ENCODE results near the gene CHPF2. TPM values are rescaled to one million over a fixed set of nuclear protein-coding genes. Genes with fewer than 3 reads are reported as not detected.

CHPF2 gene
- polyA plus RNA-seq, 1 donor (not counting 4 experiments of a cell fraction or from before 2014, with no cell fraction given), result 16.2 TPM

DNA sequence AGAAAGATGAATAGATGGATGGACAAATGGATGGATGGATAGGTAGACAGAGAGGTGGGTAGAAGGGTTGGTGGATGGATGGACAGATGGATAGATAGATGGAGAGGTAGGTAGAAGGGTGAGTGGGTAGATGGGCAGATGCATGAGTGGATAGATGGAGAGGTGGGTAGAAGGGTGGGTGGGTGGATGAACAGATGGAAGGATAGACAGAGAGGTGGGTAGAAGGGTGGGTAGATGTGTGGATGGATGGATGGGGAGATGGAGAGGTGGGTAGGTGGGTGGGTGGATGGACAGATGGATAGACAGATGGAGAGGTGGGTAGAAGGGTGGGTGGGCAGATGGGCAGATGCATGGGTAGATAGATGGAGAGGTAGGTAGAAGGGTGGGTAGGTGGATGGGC, 34.4 kb upstream of the CHPF2 start:
- DNase-seq (ENCODE audit: low read depth, low spot score) (no peak), FAIRE-seq (no peak)
- H3K4me1 ChIP-seq (ENCODE audit: control insufficient read depth, extremely low read depth, insufficient read depth, low read length), result no peaks in the 10 kb centered on the region
- H4K20me1 ChIP-seq (ENCODE audit: control insufficient read depth, extremely low read depth, insufficient read depth, low read length), result no peaks in the 10 kb centered on the region
- no peaks in the 10 kb centered on the region for H3K79me2 ChIP-seq (ENCODE audit: control insufficient read depth, insufficient read depth, low read length)
- no peak overlapping the region for H3K4me3 ChIP-seq (ENCODE audit: control insufficient read depth in 2 of 3, extremely low read depth in 1 of 3, insufficient read depth in 2 of 3, low read depth in 1 of 3, low read length in 3 of 3)
- no peaks in the 10 kb centered on the region for H3K9me3 ChIP-seq (ENCODE audit: control insufficient read depth, low read depth, low read length)
- no peak overlapping the region for H3K27ac ChIP-seq (ENCODE audit: control insufficient read depth, insufficient read depth, low read length)
- no peak overlapping the region for H2AFZ ChIP-seq (ENCODE audit: control insufficient read depth, low read length)
- H3K9me1 ChIP-seq (ENCODE audit: control insufficient read depth, extremely low read depth, insufficient read depth, low read length), result no peaks in the 10 kb centered on the region
- H3K4me2 ChIP-seq (ENCODE audit: control insufficient read depth, extremely low read depth, insufficient read depth, low read depth, low read length), result no peak overlapping the region
- no peak for TF ChIP-seq EZH2 (IDR thresholded peaks at IDR 0.05; ENCODE audit: low read length)
- TF ChIP-seq CTCF (optimal IDR thresholded peaks at IDR 0.05 in 1 of 3, IDR thresholded peaks at IDR 0.05 in 1 of 3, conservative IDR thresholded peaks at IDR 0.05 in 1 of 3; ENCODE audit: extremely low read depth in 1 of 3, insufficient read depth in 2 of 3, low read length in 3 of 3), result no peak
- no peaks in the 10 kb centered on the region for H3K36me3 ChIP-seq (ENCODE audit: control insufficient read depth in 2 of 2, extremely low read depth in 1 of 2, insufficient read depth in 2 of 2, low read length in 2 of 2)
- H3K27me3 ChIP-seq (ENCODE audit: control insufficient read depth, extremely low read depth, insufficient read depth, low read length), result peaks cover 49% of the 10 kb centered on the region
- dilution Hi-C loops (cut with MboI; ENCODE audit: extremely low pct_ligation_motif_present, low sequenced_read_pairs), result no loop called here
- H3K9ac ChIP-seq (ENCODE audit: control insufficient read depth, extremely low read depth, insufficient read depth, low read length), result no peak overlapping the region

DNA sequence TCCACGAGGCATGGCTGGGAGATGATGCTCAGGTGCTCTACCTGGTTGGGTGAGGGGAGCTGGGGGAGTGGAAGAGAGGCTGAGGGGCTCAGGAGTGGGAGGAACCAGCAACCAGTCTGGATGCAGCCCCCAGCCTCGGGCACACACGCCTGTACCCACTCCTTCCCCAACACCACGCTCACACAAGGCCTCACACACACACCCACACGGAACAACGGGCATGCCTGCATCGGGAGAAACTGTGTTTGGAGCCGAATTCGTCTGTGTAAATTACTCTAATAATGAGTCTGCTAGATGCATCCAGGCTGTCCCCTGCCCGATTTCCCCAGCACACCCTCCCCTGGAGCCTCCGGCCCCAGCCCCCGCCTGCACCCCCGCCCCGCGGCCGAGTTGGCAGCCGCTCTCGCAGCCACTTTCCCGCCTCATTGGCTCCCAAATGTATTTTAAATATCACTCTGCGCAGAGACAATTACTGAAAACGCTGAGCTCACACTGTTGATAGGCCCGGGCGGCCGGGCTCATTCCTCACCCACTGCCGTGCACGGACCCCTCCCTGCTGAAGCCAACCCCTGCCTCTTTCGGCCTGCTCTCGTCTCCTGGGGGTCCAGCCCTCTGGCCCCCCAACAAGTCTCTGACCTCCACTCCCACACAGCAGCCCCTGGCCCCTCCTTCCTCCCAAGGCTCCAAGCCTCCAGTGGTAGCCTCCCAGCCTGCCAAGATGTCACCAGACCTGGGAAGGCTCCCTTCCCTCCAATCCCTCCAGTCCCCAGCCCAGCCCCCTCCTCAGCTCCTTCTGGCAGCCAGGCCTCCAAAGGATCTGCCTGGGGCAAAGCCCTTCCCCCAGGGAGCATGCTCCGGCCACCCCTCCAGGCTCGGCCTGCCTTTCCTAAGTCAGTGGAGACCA, 33.1 kb upstream of the CHPF2 start:
- DNase-seq (ENCODE audit: low read depth, low spot score) (no peak), FAIRE-seq (no peak)
- no peak overlapping the region for H3K27ac ChIP-seq (ENCODE audit: control insufficient read depth, insufficient read depth, low read length)
- no peaks in the 10 kb centered on the region for H3K9me3 ChIP-seq (ENCODE audit: control insufficient read depth, low read depth, low read length)
- H4K20me1 ChIP-seq (ENCODE audit: control insufficient read depth, extremely low read depth, insufficient read depth, low read length), result no peaks in the 10 kb centered on the region
- H3K4me3 ChIP-seq (ENCODE audit: control insufficient read depth in 2 of 3, extremely low read depth in 1 of 3, insufficient read depth in 2 of 3, low read depth in 1 of 3, low read length in 3 of 3), result no peak overlapping the region
- H3K4me2 ChIP-seq (ENCODE audit: control insufficient read depth, extremely low read depth, insufficient read depth, low read depth, low read length), result no peak overlapping the region
- H3K4me1 ChIP-seq (ENCODE audit: control insufficient read depth, extremely low read depth, insufficient read depth, low read length), result no peaks in the 10 kb centered on the region
- peaks cover 56% of the 10 kb centered on the region for H3K27me3 ChIP-seq (ENCODE audit: control insufficient read depth, extremely low read depth, insufficient read depth, low read length)
- no peak for TF ChIP-seq EZH2 (IDR thresholded peaks at IDR 0.05; ENCODE audit: low read length)
- TF ChIP-seq CTCF (optimal IDR thresholded peaks at IDR 0.05 in 1 of 3, IDR thresholded peaks at IDR 0.05 in 1 of 3, conservative IDR thresholded peaks at IDR 0.05 in 1 of 3; ENCODE audit: extremely low read depth in 1 of 3, insufficient read depth in 2 of 3, low read length in 3 of 3), result no peak
- no peak overlapping the region for H3K9ac ChIP-seq (ENCODE audit: control insufficient read depth, extremely low read depth, insufficient read depth, low read length)
- dilution Hi-C loops (cut with MboI; ENCODE audit: extremely low pct_ligation_motif_present, low sequenced_read_pairs), result no loop called here
- no peaks in the 10 kb centered on the region for H3K36me3 ChIP-seq (ENCODE audit: control insufficient read depth in 2 of 2, extremely low read depth in 1 of 2, insufficient read depth in 2 of 2, low read length in 2 of 2)
- no peaks in the 10 kb centered on the region for H3K9me1 ChIP-seq (ENCODE audit: control insufficient read depth, extremely low read depth, insufficient read depth, low read length)
- H3K79me2 ChIP-seq (ENCODE audit: control insufficient read depth, insufficient read depth, low read length), result no peaks in the 10 kb centered on the region
- no peak overlapping the region for H2AFZ ChIP-seq (ENCODE audit: control insufficient read depth, low read length)
